ENCODE results near the gene SNX4.

- peak; percentile 80 to 94 (median 94) for TF ChIP-seq CTCF (optimal IDR thresholded peaks at IDR 0.05 in 1 of 3, IDR thresholded peaks at IDR 0.05 in 1 of 3, conservative IDR thresholded peaks at IDR 0.05 in 1 of 3; ENCODE audit: extremely low read depth in 1 of 3, insufficient read depth in 2 of 3, low read length in 3 of 3)
- TF ChIP-seq EZH2 (IDR thresholded peaks at IDR 0.05; ENCODE audit: low read length): no peak
Measured at GRCh38 chr3:125437631-125438435, 82.2 kb downstream of the SNX4 start.
